ENCODE data around the gene NAALADL1.

GRCh38 chr11:65036931-65037330 lies 21.4 kb downstream of the NAALADL1 start:
- TF ChIP-seq BHLHE40 (IDR thresholded peaks at IDR 0.05; ENCODE audit: low read depth, low read length) (no peak), CTCF (conservative IDR thresholded peaks at IDR 0.05; ENCODE audit: low read depth, low read length) (no peak), ELK1 (IDR thresholded peaks at IDR 0.05; ENCODE audit: borderline replicate concordance, low read depth, low read length) (no peak), USF2 (IDR thresholded peaks at IDR 0.05; ENCODE audit: low read depth, low read length) (no peak), MAZ (IDR thresholded peaks at IDR 0.05; ENCODE audit: borderline replicate concordance, low read depth, low read length) (no peak)
